GM18951 (cell line): ENCODE data around the gene GRB7.
"Not testable (repeated sequence)": the region's sequence is repeated elsewhere in the genome, so short reads cannot be mapped to it uniquely, and the experiment has no call there.

ENCODE experiments used
- POLR2A ChIP-seq: IDR thresholded peaks from 4 replicates; pipeline ENCODE4 v1.6.1; 2011; ENCODE audit warnings: mild to moderate bottlenecking; ENCODE audit not compliant: insufficient read length, insufficient read depth; ENCODE audit errors: extremely low read depth
- in situ Hi-C: fragments of 300-500 bp; cut with MboI; formaldehyde crosslinking; loops from one replicate; pipeline ENCODE4 v1.12.0; 2022; ENCODE audit warnings: low sequenced_read_pairs, mixed read lengths, inconsistent platforms; ENCODE audit not compliant: unreplicated experiment

GRB7 gene

GRCh38 chr17:39702901-39703893 lies 34.5 kb upstream of the GRB7 start:
- no peak for TF ChIP-seq POLR2A
- in situ Hi-C loops: no loop called here

GRCh38 chr17:39703913-39704312 lies 33.8 kb upstream of the GRB7 start:
- in situ Hi-C loops: no loop called here
- no peak for TF ChIP-seq POLR2A

DNA sequence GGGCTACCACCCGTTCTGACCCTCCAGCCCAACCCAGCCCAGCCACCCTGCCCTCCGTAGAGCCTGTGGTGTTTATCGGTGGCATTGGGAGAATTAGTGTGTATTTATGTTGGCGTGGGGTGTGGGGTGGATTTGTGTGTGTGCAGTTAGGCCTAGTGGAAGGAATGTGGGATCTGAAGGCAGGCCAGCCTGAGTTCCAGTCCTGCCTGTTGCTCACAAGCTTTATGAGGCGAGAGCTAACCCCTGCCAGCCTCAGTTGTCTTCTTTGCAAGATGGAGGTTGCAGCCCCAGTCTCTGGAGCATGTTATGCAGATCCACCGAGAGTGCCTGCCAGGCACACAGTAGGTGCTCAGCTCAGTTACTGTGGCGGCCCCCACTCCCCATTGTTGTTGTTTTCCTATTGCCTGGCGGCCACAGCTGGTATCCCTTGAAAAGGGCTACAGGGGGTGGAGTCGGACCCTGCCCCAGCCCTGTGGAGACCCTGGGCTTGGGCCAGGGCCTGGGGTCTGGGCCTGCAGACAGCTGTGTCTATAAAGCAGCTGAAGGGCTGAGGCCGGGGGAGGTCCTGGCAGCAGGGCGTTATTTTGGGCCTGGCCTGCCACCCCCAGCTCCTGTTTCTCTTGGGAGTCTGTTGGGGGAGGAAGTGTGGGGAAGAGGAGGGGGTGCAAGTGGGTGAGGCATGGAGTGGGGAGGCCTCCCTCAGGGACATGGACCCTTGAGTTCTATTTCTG lies 32.8 kb upstream of the GRB7 start:
- no peak for TF ChIP-seq POLR2A
- in situ Hi-C loops: no loop called here

- in situ Hi-C loops: no loop called here
- no peak for TF ChIP-seq POLR2A
Measured at GRCh38 chr17:39705786-39706348, 31.9 kb upstream of the GRB7 start.

DNA sequence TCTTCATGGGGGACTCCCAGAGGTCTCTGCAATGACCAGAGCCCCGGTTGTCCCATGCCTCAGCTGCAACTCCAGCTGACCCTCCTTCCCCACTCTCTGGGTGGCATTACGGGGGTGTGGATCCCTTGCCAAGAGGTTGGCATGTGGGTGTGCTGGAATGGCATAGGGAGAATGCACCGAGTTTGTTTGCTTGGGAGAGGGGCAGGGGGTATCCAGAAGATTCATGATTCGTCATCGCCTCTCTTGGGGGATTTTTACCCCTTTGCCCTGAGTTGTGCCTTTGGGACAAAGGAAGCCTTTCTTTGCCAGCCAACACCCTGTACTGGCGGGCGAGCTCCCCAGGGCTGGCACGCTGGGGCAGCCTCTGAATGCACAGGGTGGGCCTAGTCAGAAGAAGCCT lies 31.4 kb upstream of the GRB7 start:
- in situ Hi-C loops: no loop called here
- TF ChIP-seq POLR2A: no peak

GRCh38 chr17:39706921-39707337 lies 30.8 kb upstream of the GRB7 start:
- in situ Hi-C loops: no loop called here
- TF ChIP-seq POLR2A: no peak

- TF ChIP-seq POLR2A: no peak
- in situ Hi-C loops: no loop called here
Measured at GRCh38 chr17:39709319-39709997, 28.3 kb upstream of the GRB7 start.

- in situ Hi-C loops: no loop called here
- no peak for TF ChIP-seq POLR2A
Measured at GRCh38 chr17:39709998-39710964, 27.5 kb upstream of the GRB7 start.

- in situ Hi-C loops: not testable (repeated sequence)
Measured at GRCh38 chr17:39711071-39711470, 26.7 kb upstream of the GRB7 start.

DNA sequence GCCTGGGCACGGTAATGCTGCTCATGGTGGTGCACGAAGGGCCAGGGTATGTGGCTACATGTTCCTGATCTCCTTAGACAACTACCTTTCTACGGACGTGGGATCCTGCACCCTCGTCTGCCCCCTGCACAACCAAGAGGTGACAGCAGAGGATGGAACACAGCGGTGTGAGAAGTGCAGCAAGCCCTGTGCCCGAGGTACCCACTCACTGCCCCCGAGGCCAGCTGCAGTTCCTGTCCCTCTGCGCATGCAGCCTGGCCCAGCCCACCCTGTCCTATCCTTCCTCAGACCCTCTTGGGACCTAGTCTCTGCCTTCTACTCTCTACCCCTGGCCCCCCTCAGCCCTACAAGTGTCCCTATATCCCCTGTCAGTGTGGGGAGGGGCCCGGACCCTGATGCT lies 25.9 kb upstream of the GRB7 start:
- no peak for TF ChIP-seq POLR2A
- in situ Hi-C loops: no loop called here

DNA sequence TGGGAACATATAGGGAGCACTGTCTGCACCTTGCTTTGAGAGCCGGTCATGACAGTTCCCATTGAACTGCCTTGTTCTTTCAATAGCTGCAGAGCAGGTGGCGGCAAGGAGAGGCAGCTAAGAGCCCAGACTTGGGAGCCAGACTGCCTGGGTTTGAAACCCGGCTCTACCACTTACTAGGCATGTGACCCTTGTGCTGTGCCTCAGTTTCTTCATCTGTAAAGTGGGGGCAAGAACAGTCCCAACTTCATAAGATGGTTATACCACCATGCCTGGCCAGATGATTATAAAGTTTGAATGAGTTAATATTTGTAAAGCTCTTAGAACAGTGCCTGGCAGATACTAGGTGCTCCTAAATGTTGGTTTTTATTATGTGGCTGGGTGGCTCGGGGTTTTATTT lies 23.5 kb upstream of the GRB7 start:
- in situ Hi-C loops: no loop called here
- TF ChIP-seq POLR2A: no peak
